HL-60 (cell line): ENCODE results near the gene IFT52.
A peak's percentile ranks its signal among the peaks of the same experiment; 100 is the strongest.

Source experiments
- CTCF ChIP-seq: IDR thresholded peaks from one replicate; pipeline ENCODE4 v1.5.1; 2011; ENCODE audit warnings: low read length, control low read depth, inconsistent platforms; ENCODE audit not compliant: insufficient read depth
- POLR2AphosphoS5 ChIP-seq: IDR thresholded peaks from 2 replicates; pipeline ENCODE4 v1.6.1; 2012; ENCODE audit warnings: low read depth
- REST ChIP-seq: IDR thresholded peaks from 2 replicates; pipeline ENCODE4 v1.6.1; 2012; ENCODE audit warnings: low read depth; ENCODE audit not compliant: insufficient replicate concordance
- SPI1 ChIP-seq: IDR thresholded peaks from 2 replicates; pipeline ENCODE4 v1.6.1; 2012; ENCODE audit warnings: low read depth, mild to moderate bottlenecking, borderline replicate concordance

- no peak for TF ChIP-seq REST
- no peak for TF ChIP-seq CTCF
- TF ChIP-seq POLR2AphosphoS5, result no peak
- peak; percentile 57; the same call in 1 of the 2 replicates for TF ChIP-seq SPI1
Observed at GRCh38 chr20:43567477-43567876, 23.3 kb upstream of the IFT52 start.
